Fibroblast of the aortic adventitia (primary cell): ENCODE measurements around the gene SSU72. TPM values are rescaled to one million over a fixed set of nuclear protein-coding genes. Genes with fewer than 3 reads are reported as not detected.

Experiments
- DNase-seq: peaks from one replicate; pipeline ENCODE4 v3.0.0-alpha.2; 2010; ENCODE audit warnings: low read depth
- H3K4me3 ChIP-seq: 2 replicates; pipeline ENCODE4 v1.5.1; 2011; ENCODE audit warnings: low read depth, mild to moderate bottlenecking, control low read depth, low read length, moderate library complexity
- CTCF ChIP-seq: IDR thresholded peaks from 2 replicates; pipeline ENCODE4 v1.5.1; 2011; ENCODE audit warnings: mild to moderate bottlenecking, low read length, control low read depth, inconsistent platforms; ENCODE audit not compliant: insufficient read depth
- total RNA-seq: library from RNA; depleted of rRNA; stranded (reverse); fragments of >200 nt; gene quantifications from 2 replicates; pipeline ENCODE4 v1.2.3, GENCODE V29; 2012; ENCODE audit warnings: low replicate concordance

Gene SSU72
- total RNA-seq, result 42.8 and 78.2 TPM in 2 replicates

GRCh38 chr1:1574721-1575537, at the start of gene SSU72:
Gene SSU72 (minus strand): TSS chr1:1574863. CDS start chr1:1574557, 306 bp downstream.
- H3K4me3 ChIP-seq, result peak within 1 kb of the TSS; percentile 96
- TF ChIP-seq CTCF, result no peak
- peak; percentile 90 for DNase-seq

GRCh38 chr1:1623631-1624442, 49.2 kb upstream of the SSU72 start:
- no peak overlapping the region for H3K4me3 ChIP-seq
- TF ChIP-seq CTCF, result no peak
- no peak for DNase-seq

DNA sequence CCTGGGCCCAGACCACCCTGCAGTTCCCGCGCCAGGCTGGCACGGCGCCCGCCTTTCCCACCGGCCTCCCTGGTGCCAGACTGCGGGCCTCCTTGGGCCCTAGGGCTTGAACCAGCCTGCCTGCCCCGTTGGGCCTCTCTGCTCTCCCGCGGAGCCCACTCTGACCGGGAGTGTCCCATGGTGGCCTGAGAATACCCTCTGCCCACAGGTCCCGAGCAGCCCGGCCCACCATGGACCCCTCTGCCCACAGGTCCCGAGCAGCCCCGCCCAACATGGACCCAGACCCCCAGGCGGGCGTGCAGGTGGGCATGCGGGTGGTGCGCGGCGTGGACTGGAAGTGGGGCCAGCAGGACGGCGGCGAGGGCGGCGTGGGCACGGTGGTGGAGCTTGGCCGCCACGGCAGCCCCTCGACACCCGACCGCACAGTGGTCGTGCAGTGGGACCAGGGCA, 48.5 kb upstream of the SSU72 start:
- DNase-seq, result no peak
- H3K4me3 ChIP-seq, result no peak overlapping the region
- no peak for TF ChIP-seq CTCF

DNA sequence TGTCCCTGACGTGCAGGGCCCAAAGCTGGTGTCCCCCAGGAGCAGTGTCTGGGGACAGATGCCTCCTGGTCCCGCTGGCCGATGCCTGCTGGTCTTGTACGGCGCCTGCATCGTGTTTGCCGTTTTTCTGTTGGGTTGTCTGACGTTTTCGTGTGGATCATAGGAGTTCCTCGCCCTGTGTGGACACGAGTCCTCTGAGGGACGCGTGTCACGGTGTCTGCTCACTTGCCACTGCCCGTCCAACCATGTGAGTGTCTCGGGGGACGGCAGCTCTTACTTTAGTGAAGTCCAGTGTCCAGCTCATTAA, 48.1 kb upstream of the SSU72 start:
- TF ChIP-seq CTCF, result no peak
- no peak for DNase-seq
- H3K4me3 ChIP-seq, result no peak overlapping the region

GRCh38 chr1:1622010-1622787, 47.5 kb upstream of the SSU72 start:
- TF ChIP-seq CTCF, result no peak
- DNase-seq, result peak; percentile 36
- H3K4me3 ChIP-seq, result no peak overlapping the region

DNA sequence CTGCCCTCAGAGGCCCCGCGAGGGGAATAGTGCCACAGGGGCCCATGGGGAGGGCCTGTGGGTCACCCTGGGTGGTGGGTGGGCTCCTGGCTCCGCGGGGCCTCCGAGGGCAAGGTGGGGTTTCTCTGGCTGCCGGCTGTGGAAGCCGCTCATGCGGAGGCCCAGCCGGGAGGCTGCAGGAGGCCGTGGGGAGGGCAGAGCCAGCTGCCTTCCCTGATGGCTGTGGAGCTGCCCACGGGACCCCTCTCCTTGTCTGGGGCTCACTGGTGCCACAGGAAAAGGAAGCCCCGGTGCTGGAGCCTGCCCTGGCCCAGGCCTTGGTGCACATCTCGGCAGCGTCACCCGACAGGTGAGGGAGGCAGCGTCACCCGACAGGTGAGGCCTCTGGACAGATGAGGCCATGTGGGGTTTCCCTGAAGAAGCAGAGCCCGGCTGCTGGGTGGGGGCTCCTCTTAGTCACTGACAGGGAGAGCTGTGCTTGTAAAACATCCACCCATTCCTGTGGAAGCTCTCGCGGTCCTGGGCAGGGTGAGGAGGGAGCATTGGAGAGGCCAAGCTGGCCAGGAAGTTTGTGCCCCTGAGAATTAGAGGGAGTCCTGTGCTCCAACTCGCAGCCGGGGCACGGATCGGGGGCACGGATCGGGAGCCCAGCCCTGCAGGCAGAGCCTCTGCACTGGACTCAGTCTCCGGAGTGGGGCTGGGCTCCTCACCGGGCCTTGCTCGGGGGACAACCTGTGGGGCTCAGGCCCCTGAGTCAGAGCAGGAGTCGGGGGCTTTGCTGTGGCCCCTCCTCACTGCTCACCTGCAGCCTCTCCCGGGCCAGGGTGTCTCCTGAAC, 46.7 kb upstream of the SSU72 start:
- no peak for DNase-seq
- TF ChIP-seq CTCF, result no peak
- H3K4me3 ChIP-seq, result no peak overlapping the region
